Upper lobe of left lung (tissue), 6 donors: ENCODE measurements around the gene MMP12. TPM values are rescaled to one million over a fixed set of nuclear protein-coding genes. Genes with fewer than 3 reads are reported as not detected.

Experiments used
- ATAC-seq, 2 donors: fragments of 200-7000 bp; cut with Tn5 transposase; one replicate each; pipeline ENCODE4 v1.9.1; 2022; ENCODE audit warnings: mild to moderate bottlenecking in 2 of 2, moderate library complexity in 2 of 2; ENCODE audit not compliant: low FRiP score in 2 of 2
- DNase-seq, 2 donors: peaks; one replicate each; pipeline ENCODE4 v3.0.0-alpha.2; 2019 to 2020
- H3K27ac ChIP-seq, 4 donors: fragments of 200-600 bp; sonication (generic); one replicate each; pipeline ENCODE4 v1.5.1; 2016 to 2019
- H3K27me3 ChIP-seq, 4 donors: fragments of 200-600 bp; sonication (generic); one replicate each; pipeline ENCODE4 v1.5.1; 2017 to 2019
- H3K36me3 ChIP-seq, 4 donors: fragments of 200-600 bp; sonication (generic); one replicate each; pipeline ENCODE4 v1.5.1; 2016 to 2019
- H3K4me1 ChIP-seq, 4 donors: fragments of 200-600 bp; sonication (generic); one replicate each; pipeline ENCODE4 v1.5.1; 2018 to 2019
- H3K4me3 ChIP-seq, 4 donors: fragments of 200-600 bp; sonication (generic); one replicate each; pipeline ENCODE4 v1.5.1; 2017 to 2019; ENCODE audit warnings: mild to moderate bottlenecking in 2 of 4, moderate library complexity in 1 of 4
- H3K9me3 ChIP-seq, 4 donors: fragments of 200-600 bp; sonication (generic); one replicate each; pipeline ENCODE4 v1.5.1; 2018 to 2019
- CTCF ChIP-seq, 6 experiments: fragments of 450-650 bp in 4 of 6; fragments of 200-600 bp in 2 of 6; sonication (generic) in 2 of 6; IDR thresholded peaks; one replicate each; pipeline ENCODE4 v1.5.1; 2016 to 2019; ENCODE audit warnings: antibody characterized with exemption in 6 of 6
- EP300 ChIP-seq, 4 donors: sonication (generic); formaldehyde crosslinking; IDR thresholded peaks; one replicate each; pipeline ENCODE4 v1.5.1; 2017; ENCODE audit warnings: antibody characterized with exemption in 4 of 4, control low read depth in 2 of 4
- POLR2A ChIP-seq, 4 donors: fragments of 450-650 bp; IDR thresholded peaks; one replicate each; pipeline ENCODE4 v1.5.1; 2016 to 2017; ENCODE audit warnings: antibody characterized with exemption in 4 of 4, mild to moderate bottlenecking in 2 of 4
- POLR2AphosphoS5 ChIP-seq, 2 donors: sonication (generic); formaldehyde crosslinking; IDR thresholded peaks; one replicate each; pipeline ENCODE4 v1.5.1; 2017; ENCODE audit warnings: antibody characterized with exemption in 2 of 2
- WGBS, 2 donors: methylation state at CpG; one replicate each; pipeline ENCODE4 v1.1.5; 2017 to 2018; 5-methylcytosine and 5-hydroxymethylcytosine counted together
- total RNA-seq, 6 donors: library from RNA; depleted of rRNA in 4 of 6; stranded (reverse); fragments of >200 nt in 4 of 6; gene quantifications; one replicate each; pipeline versions ENCODE4 v1.1.0 to v1.2.1, GENCODE V29; 2016 to 2021
- donor health status: DM: no; HTN: no; CAD: no; lungs with moderate emphysema.
- donor health status: DM: no; HTN: yes; CAD: no; lungs with severe emphysema.

MMP12 gene
- total RNA-seq, 6 donors from 2014 or later, result 0.29 TPM; not detected in 5

- 75 to 83% methylated on average over 2 of the region's 2 CpGs for WGBS, 2 donors
- TF ChIP-seq POLR2A (IDR thresholded peaks at IDR 0.05) (no peak), POLR2AphosphoS5 (IDR thresholded peaks at IDR 0.05) (no peak), CTCF (IDR thresholded peaks at IDR 0.05) (no peak), EP300 (IDR thresholded peaks at IDR 0.05) (no peak)
- H3K27me3 ChIP-seq, result no peaks in the 10 kb centered on the region
- no peaks in the 10 kb centered on the region for H3K36me3 ChIP-seq
- DNase-seq, result no peak
- ATAC-seq, result no peak
- H3K4me1 ChIP-seq, result no peaks in the 10 kb centered on the region
- H3K27ac ChIP-seq, result no peak overlapping the region
- no peak overlapping the region for H3K4me3 ChIP-seq
- no peaks in the 10 kb centered on the region for H3K9me3 ChIP-seq
Measured at GRCh38 chr11:102837646-102838045, 37.1 kb downstream of the MMP12 start.

DNA sequence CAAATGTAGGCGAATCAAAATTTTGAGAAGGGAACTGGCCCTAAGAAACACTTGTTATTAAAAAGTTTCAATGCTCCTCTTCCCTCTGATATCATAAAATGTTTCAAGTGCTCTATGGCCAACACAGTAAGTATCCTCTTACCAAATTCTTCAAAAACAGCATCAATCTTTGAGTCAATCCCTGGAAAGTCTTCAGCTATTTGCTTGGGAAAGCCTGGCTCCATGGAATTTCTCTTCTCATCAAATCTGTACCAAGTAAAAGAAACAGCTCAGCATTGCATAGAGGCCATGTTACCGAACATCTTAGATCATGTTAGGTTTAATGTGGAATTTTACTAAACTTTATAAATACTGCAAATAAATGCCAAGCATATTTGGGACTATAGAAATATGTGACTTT lies 37.6 kb downstream of the MMP12 start:
- Histone ChIP-seq H3K27me3 (no peaks in the 10 kb centered on the region), H3K9me3 (no peaks in the 10 kb centered on the region), H3K4me3 (no peak overlapping the region), H3K36me3 (no peaks in the 10 kb centered on the region), H3K4me1 (no peaks in the 10 kb centered on the region), H3K27ac (no peak overlapping the region)
- TF ChIP-seq POLR2AphosphoS5 (IDR thresholded peaks at IDR 0.05) (no peak), CTCF (IDR thresholded peaks at IDR 0.05) (no peak), POLR2A (IDR thresholded peaks at IDR 0.05) (no peak), EP300 (IDR thresholded peaks at IDR 0.05) (no peak)
- no peak for ATAC-seq
- no peak for DNase-seq
- WGBS, 2 donors, result 92 to 93% methylated on average over 2 of the region's 2 CpGs

GRCh38 chr11:102836290-102836875 lies 38.4 kb downstream of the MMP12 start:
- no peak for DNase-seq

GRCh38 chr11:102833731-102834130 lies 41.1 kb downstream of the MMP12 start:
- no peak overlapping the region for H3K4me3 ChIP-seq
- no peaks in the 10 kb centered on the region for H3K27me3 ChIP-seq
- no peaks in the 10 kb centered on the region for H3K9me3 ChIP-seq
- peaks cover 0 to 5% (median 0%) of the 10 kb centered on the region in 4 donors for H3K4me1 ChIP-seq
- H3K27ac ChIP-seq, result no peak overlapping the region
- ATAC-seq (no peak), DNase-seq (no peak)
- no peaks in the 10 kb centered on the region for H3K36me3 ChIP-seq
- TF ChIP-seq POLR2A (IDR thresholded peaks at IDR 0.05) (no peak), CTCF (IDR thresholded peaks at IDR 0.05) (no peak), EP300 (IDR thresholded peaks at IDR 0.05) (no peak), POLR2AphosphoS5 (IDR thresholded peaks at IDR 0.05) (no peak)
- 62 to 81% methylated on average over 2 of the region's 2 CpGs for WGBS, 2 donors

More at GRCh38 chr11:102836290-102836875, 38.4 kb downstream of the MMP12 start:
- Histone ChIP-seq H3K9me3 (no peaks in the 10 kb centered on the region), H3K27ac (no peak overlapping the region), H3K4me3 (no peak overlapping the region), H3K27me3 (no peaks in the 10 kb centered on the region), H3K4me1 (peaks cover 0 to 5% (median 0%) of the 10 kb centered on the region in 4 donors), H3K36me3 (no peaks in the 10 kb centered on the region)
- 71 to 74% methylated on average over 3 of the region's 3 CpGs for WGBS, 2 donors
- peak in 1 of 2 donors; percentile 63 for ATAC-seq
- TF ChIP-seq POLR2AphosphoS5 (IDR thresholded peaks at IDR 0.05), result no peak
- no peak for TF ChIP-seq EP300 (IDR thresholded peaks at IDR 0.05)
- TF ChIP-seq CTCF (IDR thresholded peaks at IDR 0.05), result no peak
- no peak for TF ChIP-seq POLR2A (IDR thresholded peaks at IDR 0.05)

GRCh38 chr11:102832612-102833011 lies 42.2 kb downstream of the MMP12 start:
- Histone ChIP-seq H3K4me1 (peaks cover 0 to 5% (median 0%) of the 10 kb centered on the region in 4 donors), H3K36me3 (no peaks in the 10 kb centered on the region), H3K9me3 (no peaks in the 10 kb centered on the region), H3K27me3 (no peaks in the 10 kb centered on the region), H3K27ac (no peak overlapping the region), H3K4me3 (no peak overlapping the region)
- TF ChIP-seq EP300 (IDR thresholded peaks at IDR 0.05) (no peak), CTCF (IDR thresholded peaks at IDR 0.05) (no peak), POLR2A (IDR thresholded peaks at IDR 0.05) (no peak), POLR2AphosphoS5 (IDR thresholded peaks at IDR 0.05) (no peak)
- WGBS, 2 donors, result 95 to 97% methylated on average over 7 of the region's 7 CpGs
- ATAC-seq, result no peak
- no peak for DNase-seq
